A673 (cell line): Measurements from ENCODE around the gene SFTPA2. TPM values are rescaled to one million over a fixed set of nuclear protein-coding genes. Genes with fewer than 3 reads are reported as not detected.
"Not testable (repeated sequence)": the region's sequence is repeated elsewhere in the genome, so short reads cannot be mapped to it uniquely, and the experiment has no call there.

Experiments
- BruUV-seq: library from RNA; stranded (reverse); fragments of 400-500 nt; replicated peaks from 2 replicates; lab custom pipeline; 2021; lab: Mats Ljungman, UMichigan
- CTCF ChIA-PET: fragments of 300-600 bp; sonication (Branson Sonifier 250); formaldehyde crosslinking; loops from one replicate; lab custom pipeline; 2022; ENCODE audit warnings: antibody characterized with exemption; lab: Charles Lee
- POLR2A ChIA-PET: fragments of 300-600 bp; sonication (Branson Sonifier 250); formaldehyde crosslinking; loops from one replicate; lab custom pipeline; 2022; ENCODE audit warnings: antibody characterized with exemption; ENCODE audit not compliant: low non-redundant PET; lab: Charles Lee
- DNase-seq: peaks from one replicate; pipeline ENCODE4 v3.0.0-alpha.2; 2015; ENCODE audit warnings: low spot score
- H3K27ac ChIP-seq: fragments of 200-600 bp; sonication (generic); 2 replicates; pipeline ENCODE4 v1.5.1; 2016; ENCODE audit warnings: mixed run types, low read depth, mild to moderate bottlenecking, mixed read lengths, antibody characterized with exemption, low read length; ENCODE audit not compliant: poor library complexity, severe bottlenecking
- H3K27me3 ChIP-seq: fragments of 200-600 bp; sonication (generic); replicated peaks from 2 replicates; pipeline ENCODE4 v1.6.1; 2017; ENCODE audit warnings: mixed run types, low read depth, mild to moderate bottlenecking, mixed read lengths, antibody characterized with exemption, low read length; ENCODE audit not compliant: insufficient read depth, poor library complexity
- H3K36me3 ChIP-seq: fragments of 200-600 bp; sonication (generic); 2 replicates; pipeline ENCODE4 v1.6.1; 2016; ENCODE audit warnings: mixed run types, mild to moderate bottlenecking, mixed read lengths, antibody characterized with exemption, low read length; ENCODE audit not compliant: insufficient read depth, poor library complexity, severe bottlenecking
- H3K4me1 ChIP-seq: fragments of 200-600 bp; sonication (generic); 2 replicates; pipeline ENCODE4 v1.6.1; 2017; ENCODE audit warnings: mixed run types, mild to moderate bottlenecking, mixed read lengths, antibody characterized with exemption, low read length; ENCODE audit not compliant: insufficient read depth, poor library complexity, severe bottlenecking
- H3K4me3 ChIP-seq: fragments of 200-600 bp; sonication (generic); 2 replicates; pipeline ENCODE4 v1.5.1; 2016; ENCODE audit warnings: low read depth, mixed run types, mild to moderate bottlenecking, mixed read lengths, low read length; ENCODE audit not compliant: poor library complexity, severe bottlenecking
- H3K9me3 ChIP-seq: fragments of 200-600 bp; sonication (generic); 2 replicates; pipeline ENCODE4 v1.6.1; 2016; ENCODE audit warnings: mixed run types, low read depth, mild to moderate bottlenecking, mixed read lengths, antibody characterized with exemption, low read length; ENCODE audit not compliant: poor library complexity, severe bottlenecking
- CTCF ChIP-seq: fragments of 300-800, 200-600 bp; sonication (generic); conservative IDR thresholded peaks from 2 replicates; pipeline ENCODE4 v1.5.1; 2017; ENCODE audit warnings: low read depth, mild to moderate bottlenecking, antibody characterized with exemption, low read length, moderate library complexity, mixed read lengths
- EZH2 ChIP-seq: fragments of 200-600 bp; sonication (generic); IDR thresholded peaks from 2 replicates; pipeline ENCODE4 v1.6.1; 2017; ENCODE audit warnings: borderline replicate concordance, low read depth, mild to moderate bottlenecking, mixed read lengths, antibody characterized with exemption, low read length; ENCODE audit not compliant: poor library complexity, severe bottlenecking
- intact Hi-C: fragments of 100-400 bp; cut with micrococcal nuclease; formaldehyde crosslinking; loops from one replicate; pipeline ENCODE4 v1.10.0; 2022; ENCODE audit not compliant: unreplicated experiment
- total RNA-seq: library from RNA; stranded (reverse); gene quantifications from 2 replicates; pipeline ENCODE4 v1.2.3, GENCODE V29; 2021

The SFTPA2 gene
- total RNA-seq, 1 experiment from 2014 or later = not detected

- H3K36me3 ChIP-seq, CTCF ChIA-PET, DNase-seq, H3K27me3 ChIP-seq, BruUV-seq, POLR2A ChIA-PET, H3K9me3 ChIP-seq, H3K4me3 ChIP-seq, H3K27ac ChIP-seq, intact Hi-C loops, H3K4me1 ChIP-seq: not testable (repeated sequence)
Observed at GRCh38 chr10:79509934-79510508, 50.2 kb downstream of the SFTPA2 start.

DNA sequence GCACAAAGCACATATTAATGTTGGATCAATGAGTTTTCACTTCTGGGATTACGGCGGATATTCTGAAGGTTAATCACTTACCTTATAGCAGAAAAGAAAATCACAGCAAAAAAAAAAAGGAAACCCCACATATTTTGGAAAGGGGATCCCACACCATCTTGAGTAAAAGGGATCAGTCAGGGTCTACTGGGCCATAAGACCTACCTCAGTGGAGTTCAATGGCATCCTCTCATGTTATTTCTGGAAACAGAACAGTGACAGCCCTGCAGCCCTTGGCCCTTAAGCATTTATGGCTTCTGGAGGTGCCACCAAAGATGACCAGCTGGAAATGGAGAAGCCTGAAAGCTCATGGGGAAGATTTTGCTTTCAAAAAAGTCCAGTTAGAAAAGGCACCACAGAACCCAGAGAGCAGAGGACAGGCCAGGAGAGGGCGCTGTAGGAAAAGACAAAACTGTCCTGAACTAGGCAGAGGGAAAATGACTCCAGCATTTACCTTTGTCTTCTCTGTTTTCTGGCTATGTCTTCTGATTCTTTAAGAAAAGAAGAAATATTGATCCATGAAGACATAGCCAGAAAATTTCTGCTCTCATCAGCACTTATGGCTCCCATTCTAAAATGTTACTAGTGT is 50.8 kb downstream of the SFTPA2 start:
- BruUV-seq, H3K27ac ChIP-seq, CTCF ChIA-PET, H3K4me3 ChIP-seq, intact Hi-C loops, H3K36me3 ChIP-seq, H3K4me1 ChIP-seq, H3K27me3 ChIP-seq, POLR2A ChIA-PET, H3K9me3 ChIP-seq, DNase-seq: not testable (repeated sequence)

DNA sequence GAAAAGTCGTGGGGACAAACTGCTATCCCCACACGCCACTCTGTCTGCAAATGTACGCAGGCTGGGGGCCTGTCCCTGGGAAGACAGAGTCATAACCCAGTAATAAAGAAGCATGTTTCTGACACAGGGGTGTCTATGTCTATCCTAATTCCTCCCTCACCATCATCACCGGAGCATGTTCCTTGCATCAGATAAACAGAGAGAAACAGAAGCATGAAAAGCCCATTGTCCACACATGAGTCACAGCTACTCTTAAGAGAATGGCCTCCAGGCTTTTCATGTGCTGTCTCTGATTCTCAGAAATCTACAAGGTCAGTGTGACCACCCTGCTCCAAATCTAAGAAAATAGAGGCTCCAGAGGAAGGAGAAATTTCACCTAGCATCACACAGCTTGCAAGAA is 52.0 kb downstream of the SFTPA2 start:
- H3K27ac ChIP-seq, H3K4me1 ChIP-seq, DNase-seq, POLR2A ChIA-PET, intact Hi-C loops, H3K9me3 ChIP-seq, H3K36me3 ChIP-seq, H3K4me3 ChIP-seq, BruUV-seq, CTCF ChIA-PET, H3K27me3 ChIP-seq: not testable (repeated sequence)

DNA sequence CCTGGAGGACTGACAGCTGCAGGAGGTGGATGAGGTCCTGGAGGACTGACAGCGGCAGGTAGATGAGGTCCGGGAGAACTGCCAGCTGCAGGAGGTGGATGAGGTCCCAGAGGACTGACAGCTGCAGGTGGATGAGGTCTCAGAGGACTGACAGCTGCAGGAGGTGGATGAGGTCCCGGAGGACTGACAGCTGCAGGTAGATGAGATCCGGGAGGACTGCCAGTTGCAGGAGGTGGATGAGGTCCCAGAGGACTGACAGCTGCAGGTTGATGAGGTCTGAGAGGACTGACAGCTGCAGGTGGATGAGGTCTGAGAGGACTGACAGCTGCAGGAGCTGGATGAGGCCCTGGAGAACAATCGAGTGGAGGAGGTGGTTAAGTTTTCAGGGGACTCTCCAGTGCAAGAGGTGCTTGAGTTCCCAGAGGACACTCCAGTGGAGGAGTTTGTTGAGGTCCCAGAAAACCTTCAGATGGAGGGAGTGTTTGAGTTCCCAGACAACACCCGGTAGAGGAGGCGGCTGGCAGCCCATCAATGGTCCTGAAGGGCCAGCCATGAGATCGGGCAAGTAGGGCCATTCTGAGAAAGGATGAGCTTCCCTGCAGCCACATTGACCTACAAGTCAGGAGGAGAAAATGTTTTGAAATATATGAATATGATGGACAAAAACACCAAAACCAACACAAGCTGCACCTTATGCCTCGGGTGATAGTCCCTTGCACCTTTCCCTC is 52.6 kb downstream of the SFTPA2 start:
- no peak for DNase-seq
- H3K36me3 ChIP-seq = no peaks in the 10 kb centered on the region
- ChIA-PET POLR2A (no interaction called here), CTCF (interaction anchor here (1.4 kb wide), 1 partner anchor 133 kb away, joined by 9 read pairs; no protein-coding TSS in a partner anchor)
- no peak overlapping the region for H3K27ac ChIP-seq
- H3K4me3 ChIP-seq = no peak overlapping the region
- no peak for TF ChIP-seq EZH2
- no peak for TF ChIP-seq CTCF
- intact Hi-C loops = no loop called here
- no TSS peak for BruUV-seq
- H3K4me1 ChIP-seq = no peaks in the 10 kb centered on the region
- H3K9me3 ChIP-seq = no peaks in the 10 kb centered on the region
- peaks cover 3% of the 10 kb centered on the region for H3K27me3 ChIP-seq

Other genes starting within 250 kb of the SFTPA2 start
- 133 and 160 TPM in 2 replicates for gene PPIF, start 212.9 kb downstream of the SFTPA2 start, total RNA-seq
- gene ZCCHC24, start 114.8 kb downstream of the SFTPA2 start, total RNA-seq = 9.8 and 17.9 TPM in 2 replicates
- gene EIF5AL1, start 47.9 kb downstream of the SFTPA2 start, total RNA-seq = 2.7 and 3.1 TPM in 2 replicates
- gene SFTPA1, start 50.5 kb upstream of the SFTPA2 start, total RNA-seq = not detected in 2 replicates
- 1.0 TPM in 2 replicates for gene NUTM2B, start 142.8 kb upstream of the SFTPA2 start, total RNA-seq